Stimulated activated naive CD4-positive, alpha-beta T cell treated with Interleukin-2 at 50 U/mL for 16 hours (primary cell): ENCODE data around the gene HAUS3.

Experiments
- DNase-seq: peaks from one replicate; lab custom pipeline; 2025; lab: John Stamatoyannopoulos, UW

HAUS3 gene

GRCh38 chr4:2241410-2242353 is at the start of gene HAUS3, which contains the start of gene POLN:
TSS of gene HAUS3 (minus strand) at chr4:2242121. CDS start at chr4:2240946, 1,175 bp downstream.
TSS of gene POLN (minus strand) at chr4:2242121. CDS start at chr4:2229231, 12,890 bp downstream.
- DNase-seq, result peak; percentile 98

GRCh38 chr4:2290974-2291704 is 49.2 kb upstream of the HAUS3 start:
- DNase-seq, result peak; percentile 60

GRCh38 chr4:2290488-2290887 is 48.6 kb upstream of the HAUS3 start:
- DNase-seq, result no peak

DNA sequence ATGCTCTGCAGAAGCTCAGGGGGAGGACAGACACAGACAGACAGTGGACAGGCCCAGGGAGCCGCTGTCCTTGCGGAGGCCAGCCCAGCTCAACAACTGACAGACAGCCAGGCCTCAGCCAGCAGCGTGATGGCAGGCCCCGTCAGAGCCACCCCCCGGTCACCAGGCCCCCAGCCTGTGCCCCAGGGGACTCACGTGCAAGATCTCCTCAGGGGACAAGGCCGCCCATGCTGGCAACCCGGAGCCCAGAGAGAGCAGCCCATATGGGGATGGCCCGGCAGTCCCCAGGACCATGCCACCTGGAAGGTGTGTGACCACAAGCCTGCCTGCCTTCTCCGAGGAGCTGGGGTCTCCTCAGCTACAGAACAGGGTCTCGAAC is 48.0 kb upstream of the HAUS3 start:
- DNase-seq, result no peak

GRCh38 chr4:2289311-2289954 is 47.5 kb upstream of the HAUS3 start:
- DNase-seq, result no peak

DNA sequence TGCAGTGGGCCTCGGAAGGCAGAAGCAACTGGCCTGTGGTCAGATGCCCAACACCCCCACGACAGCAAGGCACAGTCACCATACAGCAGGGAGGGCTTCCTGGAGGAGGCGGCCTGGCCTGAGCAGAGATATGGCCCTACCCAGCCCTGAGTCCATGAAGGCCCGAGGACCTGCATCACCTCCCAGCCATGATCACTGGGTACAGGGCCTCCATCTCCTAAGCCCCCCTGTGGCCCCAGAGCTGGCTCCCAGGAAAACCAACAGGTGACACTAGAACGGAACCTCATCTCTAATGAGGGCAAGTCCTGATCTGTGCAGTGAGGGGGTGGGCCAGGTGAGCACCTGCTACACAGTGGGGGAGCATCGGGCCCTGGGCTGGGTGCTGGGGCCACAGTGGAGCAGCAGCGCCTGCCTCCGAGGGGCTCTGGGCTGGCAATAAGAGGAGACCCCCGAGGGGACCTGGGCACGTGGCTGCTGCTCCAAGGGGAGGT is 46.2 kb upstream of the HAUS3 start:
- no peak for DNase-seq

GRCh38 chr4:2287594-2287915 is 45.6 kb upstream of the HAUS3 start:
- DNase-seq, result no peak

- no peak for DNase-seq
Measured at GRCh38 chr4:2286904-2287593, 45.1 kb upstream of the HAUS3 start.

- no peak for DNase-seq
Measured at GRCh38 chr4:2285613-2286381, 43.9 kb upstream of the HAUS3 start.

- DNase-seq, result no peak
Measured at GRCh38 chr4:2284934-2285612, 43.2 kb upstream of the HAUS3 start.

DNA sequence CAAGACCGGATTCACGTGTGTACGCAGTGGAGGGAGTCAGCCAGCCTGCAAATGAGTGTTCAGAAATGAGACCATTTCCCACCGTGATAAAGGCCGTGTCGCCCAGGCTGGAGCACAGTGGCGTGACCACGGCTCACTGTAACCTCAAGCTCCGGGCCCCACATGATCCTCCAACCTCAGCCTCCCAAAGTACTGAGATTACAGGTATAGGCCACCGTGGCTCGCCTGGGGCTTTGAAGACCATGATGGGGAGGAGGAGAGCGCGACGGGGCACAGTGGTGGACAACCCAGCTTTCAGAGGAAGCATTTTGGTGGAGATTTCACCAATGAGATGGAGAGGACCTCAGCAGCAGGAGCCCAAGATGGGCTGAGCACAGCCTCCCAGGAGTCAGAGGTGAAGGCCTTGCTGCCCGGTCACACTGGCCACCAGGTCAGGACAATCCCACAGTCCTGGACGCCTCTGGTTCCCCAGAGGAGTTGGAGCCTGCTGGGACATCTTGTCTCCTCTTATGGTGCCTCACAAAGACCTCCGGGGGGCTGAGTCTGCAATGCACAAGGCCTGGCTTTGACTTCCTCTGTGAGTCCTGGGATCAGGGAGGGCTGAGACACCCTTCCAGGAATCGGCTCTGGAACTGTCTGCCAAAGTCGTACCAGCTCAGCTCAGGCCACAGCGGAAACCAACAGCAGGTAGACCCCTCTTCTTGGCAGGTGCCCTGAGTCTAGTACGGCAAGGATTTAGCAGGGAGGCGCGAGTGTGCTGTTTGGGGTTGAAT is 42.4 kb upstream of the HAUS3 start:
- no peak for DNase-seq

GRCh38 chr4:2283199-2283711 is 41.3 kb upstream of the HAUS3 start:
- no peak for DNase-seq

GRCh38 chr4:2281575-2282343 is 39.8 kb upstream of the HAUS3 start:
- DNase-seq, result peak; percentile 48

DNA sequence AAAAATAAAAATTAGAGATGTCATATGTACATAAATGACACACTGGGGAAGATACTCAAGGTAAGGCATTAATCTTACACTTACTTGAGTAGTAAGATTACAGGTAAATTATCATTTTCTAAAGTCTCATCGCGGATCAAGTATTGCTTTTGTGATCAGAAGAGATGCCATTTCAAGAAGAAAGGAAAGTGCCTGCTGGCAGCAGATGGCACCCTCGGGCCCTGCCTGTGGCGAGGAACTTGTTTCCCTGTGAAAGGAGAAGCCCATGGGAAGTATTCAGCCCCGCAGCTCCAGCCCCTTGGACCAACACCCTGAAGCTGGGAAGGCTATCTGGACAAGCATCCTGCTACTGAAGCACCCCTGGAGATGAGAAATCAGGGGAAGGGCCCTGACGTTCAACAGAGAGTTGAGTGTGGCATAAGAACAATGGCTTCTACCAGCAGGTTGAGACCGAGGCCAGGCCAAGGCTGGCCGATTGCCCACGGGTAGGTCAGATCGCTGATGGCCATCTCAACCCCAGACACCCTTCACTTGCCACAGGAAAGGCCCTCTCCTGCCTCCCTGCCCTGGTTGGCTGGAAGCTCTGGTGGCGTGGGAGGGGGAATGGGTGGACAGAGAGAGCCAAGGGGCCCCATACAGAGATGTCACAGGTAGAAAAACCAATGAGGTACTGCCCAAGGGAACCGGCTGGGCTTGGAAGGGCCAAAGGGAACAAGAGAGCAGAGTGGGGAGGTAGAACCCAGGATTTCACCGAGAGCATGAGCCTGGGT is 38.8 kb upstream of the HAUS3 start:
- no peak for DNase-seq

DNA sequence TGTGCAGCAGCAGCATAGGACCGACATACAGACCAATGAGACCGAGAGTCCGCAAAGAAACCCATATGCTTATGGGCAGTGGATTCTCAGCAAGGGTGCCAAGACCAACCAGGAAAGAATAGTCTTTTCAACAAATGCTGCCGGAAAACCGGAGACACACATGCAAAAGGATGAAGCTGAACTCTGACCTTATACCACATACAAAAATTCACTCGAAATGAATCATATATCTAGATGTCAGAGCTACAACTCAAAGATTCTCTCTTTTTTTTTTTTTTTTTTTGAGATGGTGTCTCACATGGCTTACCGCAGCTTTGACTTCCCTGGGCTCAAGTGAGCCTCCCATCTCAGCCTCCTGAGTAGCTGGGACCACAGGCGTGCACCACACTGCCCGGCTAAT is 36.0 kb upstream of the HAUS3 start:
- no peak for DNase-seq

- DNase-seq, result no peak
Measured at GRCh38 chr4:2276581-2277325, 34.8 kb upstream of the HAUS3 start.

GRCh38 chr4:2275546-2276251 is 33.8 kb upstream of the HAUS3 start:
- no peak for DNase-seq
